Neural cell (in vitro differentiated cells): ENCODE data around the gene ZNF438. TPM values are rescaled to one million over a fixed set of nuclear protein-coding genes. Genes with fewer than 3 reads are reported as not detected.

Source experiments
- H2AFZ ChIP-seq: fragments of 200-600, 300-800 bp; sonication (generic), shearing (Covaris generic); 2 replicates; pipeline ENCODE4 v1.6.0; 2014; ENCODE audit warnings: low read depth, mild to moderate bottlenecking, antibody characterized with exemption, low read length, moderate library complexity
- H3F3A ChIP-seq: fragments of 200-600 bp; shearing (Covaris generic); 2 replicates; pipeline ENCODE4 v1.6.1; 2016; ENCODE audit warnings: mild to moderate bottlenecking, moderate library complexity, mixed read lengths, antibody characterized with exemption, low read length; ENCODE audit not compliant: insufficient read depth, poor library complexity, severe bottlenecking
- H3K27ac ChIP-seq: fragments of 200-600, 300-800 bp; sonication (generic), shearing (Covaris generic); 2 replicates; pipeline ENCODE4 v1.5.1; 2014; ENCODE audit warnings: mild to moderate bottlenecking, low read length, moderate library complexity
- H3K27me3 ChIP-seq: fragments of 300-800, 200-600 bp; sonication (generic), shearing (Covaris generic); 2 replicates; pipeline ENCODE4 v1.6.0; 2014; ENCODE audit warnings: mild to moderate bottlenecking, low read depth, low read length, moderate library complexity; ENCODE audit not compliant: insufficient read depth
- H3K36me3 ChIP-seq: fragments of 300-800, 200-600 bp; sonication (generic), shearing (Covaris generic); 2 replicates; pipeline ENCODE4 v1.5.1; 2014; ENCODE audit warnings: mild to moderate bottlenecking, antibody characterized with exemption, low read length, moderate library complexity; ENCODE audit not compliant: insufficient read depth
- H3K4me2 ChIP-seq: fragments of 300-800, 200-600 bp; sonication (generic), shearing (Covaris generic); 2 replicates; pipeline ENCODE4 v1.6.0; 2014; ENCODE audit warnings: mild to moderate bottlenecking, low read length
- H3K4me3 ChIP-seq: fragments of 300-800, 200-600 bp; sonication (generic), shearing (Covaris generic); 2 replicates; pipeline ENCODE4 v1.5.1; 2014; ENCODE audit warnings: mild to moderate bottlenecking, low read length, moderate library complexity
- H3K79me2 ChIP-seq: fragments of 200-600 bp; shearing (Covaris generic); replicated peaks from 2 replicates; pipeline ENCODE4 v1.6.0; 2014; ENCODE audit warnings: mild to moderate bottlenecking, low read length, moderate library complexity; ENCODE audit not compliant: insufficient read depth
- H3K9ac ChIP-seq: fragments of 300-800, 200-600 bp; sonication (generic), shearing (Covaris generic); 2 replicates; pipeline ENCODE4 v1.6.1; 2016; ENCODE audit warnings: mild to moderate bottlenecking, low read length, mixed read lengths
- H3K9me2 ChIP-seq: fragments of 200-600 bp; shearing (Covaris generic); 2 replicates; pipeline ENCODE4 v1.6.1; 2016; ENCODE audit warnings: mild to moderate bottlenecking, low read length, mixed read lengths; ENCODE audit not compliant: insufficient read depth
- H3K9me3 ChIP-seq: fragments of 200-600, 300-800 bp; sonication (generic), shearing (Covaris generic); 2 replicates; pipeline ENCODE4 v1.6.1; 2016; ENCODE audit warnings: mild to moderate bottlenecking, mixed run types, low read length, moderate library complexity, mixed read lengths
- H4K20me1 ChIP-seq: fragments of 200-600 bp; shearing (Covaris generic); 2 replicates; pipeline ENCODE4 v1.6.1; 2016; ENCODE audit warnings: mild to moderate bottlenecking, mixed run types; ENCODE audit not compliant: insufficient read depth
- EP300 ChIP-seq: fragments of 450-650 bp; conservative IDR thresholded peaks from 2 replicates; pipeline ENCODE4 v1.6.1; 2014; ENCODE audit warnings: antibody characterized with exemption, mild to moderate bottlenecking, moderate library complexity; ENCODE audit not compliant: poor library complexity, severe bottlenecking
- EZH2 ChIP-seq: fragments of 200-600, 300-800 bp; shearing (Covaris generic), sonication (generic); IDR thresholded peaks from 2 replicates; pipeline ENCODE4 v1.6.1; 2014; ENCODE audit warnings: antibody characterized with exemption, low read length, borderline replicate concordance, mild to moderate bottlenecking; ENCODE audit not compliant: insufficient read depth, poor library complexity, severe bottlenecking
- MXI1 ChIP-seq: fragments of 450-650 bp; conservative IDR thresholded peaks from 2 replicates; pipeline ENCODE4 v1.6.1; 2014; ENCODE audit warnings: antibody characterized with exemption, mild to moderate bottlenecking; ENCODE audit not compliant: poor library complexity, severe bottlenecking
- POLR2AphosphoS5 ChIP-seq: IDR thresholded peaks from 2 replicates; pipeline ENCODE4 v1.6.1; 2012
- RAD21 ChIP-seq: fragments of 450-650 bp; conservative IDR thresholded peaks from 2 replicates; pipeline ENCODE4 v1.6.1; 2014; ENCODE audit warnings: antibody characterized with exemption, mild to moderate bottlenecking, moderate library complexity
- SMC3 ChIP-seq: fragments of 450-650 bp; conservative IDR thresholded peaks from 2 replicates; pipeline ENCODE4 v1.6.1; 2014; ENCODE audit warnings: antibody characterized with exemption, mild to moderate bottlenecking, moderate library complexity; ENCODE audit not compliant: poor library complexity
- TAF1 ChIP-seq: IDR thresholded peaks from 2 replicates; pipeline ENCODE4 v1.6.1; 2012; ENCODE audit warnings: low read depth
- polyA plus RNA-seq: library from polyadenylated mRNA; depleted of rRNA; stranded (reverse); fragments of >200 nt; gene quantifications from 2 replicates; pipeline ENCODE4 v1.2.3, GENCODE V29; 2014
- TF ChIP-seq, protein P1 (sequence below): IDR thresholded peaks from 2 replicates; pipeline ENCODE4 v1.6.1; 2012; ENCODE audit warnings: borderline replicate concordance
- TF ChIP-seq, protein P2 (sequence below): fragments of 450-650 bp; IDR thresholded peaks from 2 replicates; pipeline ENCODE4 v1.5.1; 2014; ENCODE audit warnings: antibody characterized with exemption, mild to moderate bottlenecking, moderate library complexity; ENCODE audit not compliant: poor library complexity, severe bottlenecking

ZNF438 gene
- polyA plus RNA-seq, 1 donor from 2014 or later = 0.78 TPM

DNA sequence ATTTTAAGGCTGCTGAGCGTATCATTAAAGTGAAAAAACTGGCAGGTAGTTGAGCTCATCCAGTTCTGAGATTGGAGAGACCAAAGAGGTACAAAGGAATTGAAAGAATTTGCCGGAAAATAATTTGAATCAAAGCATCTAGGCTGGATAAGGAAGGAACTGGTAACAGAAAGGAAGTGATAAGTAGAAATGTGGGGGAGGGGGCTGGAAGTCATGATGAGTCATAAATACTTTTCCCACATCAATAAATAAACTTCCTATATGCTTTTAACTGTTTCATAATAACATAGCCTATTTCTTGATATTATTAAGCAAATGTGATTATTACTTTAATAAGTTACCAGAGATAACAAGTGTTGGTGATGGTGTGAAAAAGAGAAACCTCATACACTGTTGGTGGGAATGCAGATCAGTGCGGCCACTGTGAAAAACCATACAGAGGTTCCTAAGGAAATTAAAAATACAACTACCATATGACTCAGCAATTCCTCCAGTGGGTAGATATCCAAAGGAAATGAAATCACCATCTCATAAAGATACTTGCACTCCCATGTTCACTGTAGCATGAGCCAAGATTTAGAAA lies 27.0 kb downstream of the ZNF438 start:
- Histone ChIP-seq H3K79me2 (no peaks in the 10 kb centered on the region), H4K20me1 (no peaks in the 10 kb centered on the region), H3K9me2 (no peaks in the 10 kb centered on the region), H3K9ac (no peak overlapping the region), H3K27me3 (no peaks in the 10 kb centered on the region), H3K27ac (no peak overlapping the region), H3K9me3 (no peaks in the 10 kb centered on the region), H2AFZ (no peak overlapping the region), H3K36me3 (no peaks in the 10 kb centered on the region), H3K4me3 (no peak overlapping the region), H3K4me2 (no peak overlapping the region), H3F3A (no peaks in the 10 kb centered on the region)
- no peak for TF ChIP-seq EZH2
- TF ChIP-seq, protein P1, sequence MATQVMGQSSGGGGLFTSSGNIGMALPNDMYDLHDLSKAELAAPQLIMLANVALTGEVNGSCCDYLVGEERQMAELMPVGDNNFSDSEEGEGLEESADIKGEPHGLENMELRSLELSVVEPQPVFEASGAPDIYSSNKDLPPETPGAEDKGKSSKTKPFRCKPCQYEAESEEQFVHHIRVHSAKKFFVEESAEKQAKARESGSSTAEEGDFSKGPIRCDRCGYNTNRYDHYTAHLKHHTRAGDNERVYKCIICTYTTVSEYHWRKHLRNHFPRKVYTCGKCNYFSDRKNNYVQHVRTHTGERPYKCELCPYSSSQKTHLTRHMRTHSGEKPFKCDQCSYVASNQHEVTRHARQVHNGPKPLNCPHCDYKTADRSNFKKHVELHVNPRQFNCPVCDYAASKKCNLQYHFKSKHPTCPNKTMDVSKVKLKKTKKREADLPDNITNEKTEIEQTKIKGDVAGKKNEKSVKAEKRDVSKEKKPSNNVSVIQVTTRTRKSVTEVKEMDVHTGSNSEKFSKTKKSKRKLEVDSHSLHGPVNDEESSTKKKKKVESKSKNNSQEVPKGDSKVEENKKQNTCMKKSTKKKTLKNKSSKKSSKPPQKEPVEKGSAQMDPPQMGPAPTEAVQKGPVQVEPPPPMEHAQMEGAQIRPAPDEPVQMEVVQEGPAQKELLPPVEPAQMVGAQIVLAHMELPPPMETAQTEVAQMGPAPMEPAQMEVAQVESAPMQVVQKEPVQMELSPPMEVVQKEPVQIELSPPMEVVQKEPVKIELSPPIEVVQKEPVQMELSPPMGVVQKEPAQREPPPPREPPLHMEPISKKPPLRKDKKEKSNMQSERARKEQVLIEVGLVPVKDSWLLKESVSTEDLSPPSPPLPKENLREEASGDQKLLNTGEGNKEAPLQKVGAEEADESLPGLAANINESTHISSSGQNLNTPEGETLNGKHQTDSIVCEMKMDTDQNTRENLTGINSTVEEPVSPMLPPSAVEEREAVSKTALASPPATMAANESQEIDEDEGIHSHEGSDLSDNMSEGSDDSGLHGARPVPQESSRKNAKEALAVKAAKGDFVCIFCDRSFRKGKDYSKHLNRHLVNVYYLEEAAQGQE = no peak
- TF ChIP-seq EP300 = no peak
- TF ChIP-seq, protein P2, sequence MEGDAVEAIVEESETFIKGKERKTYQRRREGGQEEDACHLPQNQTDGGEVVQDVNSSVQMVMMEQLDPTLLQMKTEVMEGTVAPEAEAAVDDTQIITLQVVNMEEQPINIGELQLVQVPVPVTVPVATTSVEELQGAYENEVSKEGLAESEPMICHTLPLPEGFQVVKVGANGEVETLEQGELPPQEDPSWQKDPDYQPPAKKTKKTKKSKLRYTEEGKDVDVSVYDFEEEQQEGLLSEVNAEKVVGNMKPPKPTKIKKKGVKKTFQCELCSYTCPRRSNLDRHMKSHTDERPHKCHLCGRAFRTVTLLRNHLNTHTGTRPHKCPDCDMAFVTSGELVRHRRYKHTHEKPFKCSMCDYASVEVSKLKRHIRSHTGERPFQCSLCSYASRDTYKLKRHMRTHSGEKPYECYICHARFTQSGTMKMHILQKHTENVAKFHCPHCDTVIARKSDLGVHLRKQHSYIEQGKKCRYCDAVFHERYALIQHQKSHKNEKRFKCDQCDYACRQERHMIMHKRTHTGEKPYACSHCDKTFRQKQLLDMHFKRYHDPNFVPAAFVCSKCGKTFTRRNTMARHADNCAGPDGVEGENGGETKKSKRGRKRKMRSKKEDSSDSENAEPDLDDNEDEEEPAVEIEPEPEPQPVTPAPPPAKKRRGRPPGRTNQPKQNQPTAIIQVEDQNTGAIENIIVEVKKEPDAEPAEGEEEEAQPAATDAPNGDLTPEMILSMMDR = no peak
- no peak for TF ChIP-seq SMC3
- no peak for TF ChIP-seq MXI1
- TF ChIP-seq TAF1 = no peak
- no peak for TF ChIP-seq RAD21
- no peak for TF ChIP-seq POLR2AphosphoS5

DNA sequence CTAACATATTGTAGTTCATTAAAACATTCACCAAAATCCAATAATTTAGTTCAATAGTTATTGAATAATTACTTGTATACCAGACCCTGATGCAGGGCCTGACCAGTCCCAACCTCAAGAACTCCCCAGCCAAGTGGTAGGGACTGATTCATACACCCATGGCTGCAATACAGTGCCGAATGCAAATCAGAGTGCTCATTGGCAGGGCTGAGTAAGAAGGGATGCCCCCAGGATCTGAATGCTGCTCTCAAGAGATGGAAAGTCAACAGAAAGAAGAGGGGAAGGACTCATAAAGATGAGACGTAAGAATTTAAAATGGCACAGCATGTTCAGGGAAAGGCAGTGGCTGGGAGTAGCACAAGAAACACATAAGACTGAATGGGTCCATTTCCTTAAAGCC lies 29.9 kb downstream of the ZNF438 start:
- Histone ChIP-seq H3F3A (no peaks in the 10 kb centered on the region), H4K20me1 (no peaks in the 10 kb centered on the region)
- TF ChIP-seq, protein P2 = no peak

More for the DNA sequence above, 29.9 kb downstream of the ZNF438 start:
- H3K79me2 ChIP-seq = no peaks in the 10 kb centered on the region
- no peak overlapping the region for H3K4me2 ChIP-seq
- H3K4me3 ChIP-seq = no peak overlapping the region
- H2AFZ ChIP-seq = no peak overlapping the region
- no peak overlapping the region for H3K9ac ChIP-seq
- H3K36me3 ChIP-seq = no peaks in the 10 kb centered on the region
- H3K9me3 ChIP-seq = no peaks in the 10 kb centered on the region
- no peak overlapping the region for H3K27ac ChIP-seq
- H3K27me3 ChIP-seq = no peaks in the 10 kb centered on the region
- H3K9me2 ChIP-seq = no peaks in the 10 kb centered on the region
